Stimulated activated CD8-positive, alpha-beta memory T cell treated with anti-CD3 and anti-CD28 coated beads, Interleukin-12 subunit alpha, Interleukin-12 subunit beta, amount 100 ng/mL, for 24 hours (primary cell): ENCODE data around the gene PGGHG.
"Not testable (repeated sequence)": the region's sequence is repeated elsewhere in the genome, so short reads cannot be mapped to it uniquely, and the experiment has no call there.

ENCODE experiments used
- DNase-seq: peaks from one replicate; pipeline ENCODE4 v3.0.0-alpha.2; 2020; ENCODE audit errors: extremely low read depth

Gene PGGHG

GRCh38 chr11:313787-314553 is 25.0 kb downstream of the PGGHG start, which contains the start of gene IFITM1:
TSS of gene IFITM1 (plus strand) at chr11:314040. CDS start at chr11:314171, 131 bp downstream.
- no peak for DNase-seq

- not testable (repeated sequence) for DNase-seq
Observed at GRCh38 chr11:314554-314875, 25.6 kb downstream of the PGGHG start.

GRCh38 chr11:315051-315481 is 26.1 kb downstream of the PGGHG start:
- DNase-seq = no peak

- no peak for DNase-seq
Observed at GRCh38 chr11:315516-315994, 26.6 kb downstream of the PGGHG start.

GRCh38 chr11:316031-316701 is 27.2 kb downstream of the PGGHG start:
- DNase-seq = no peak

- no peak for DNase-seq
Observed at GRCh38 chr11:316891-317301, 28.0 kb downstream of the PGGHG start.

GRCh38 chr11:317668-318404 is 28.9 kb downstream of the PGGHG start:
- DNase-seq = not testable (repeated sequence)

GRCh38 chr11:318405-319120 is 29.6 kb downstream of the PGGHG start:
- not testable (repeated sequence) for DNase-seq

GRCh38 chr11:319121-319887 is 30.4 kb downstream of the PGGHG start:
- not testable (repeated sequence) for DNase-seq

GRCh38 chr11:319888-320273 is 31.0 kb downstream of the PGGHG start:
- DNase-seq = not testable (repeated sequence)

- no peak for DNase-seq
Observed at GRCh38 chr11:324156-324555, 35.2 kb downstream of the PGGHG start.

- DNase-seq = not testable (repeated sequence)
Observed at GRCh38 chr11:324593-325517, 35.9 kb downstream of the PGGHG start.

GRCh38 chr11:325796-326591 is 37.1 kb downstream of the PGGHG start:
- DNase-seq = no peak

GRCh38 chr11:326592-326841 is 37.6 kb downstream of the PGGHG start:
- no peak for DNase-seq

- DNase-seq = no peak
Observed at GRCh38 chr11:326842-327580, 38.1 kb downstream of the PGGHG start.

GRCh38 chr11:327581-327923 is 38.6 kb downstream of the PGGHG start:
- DNase-seq = no peak

GRCh38 chr11:328012-328411 is 39.1 kb downstream of the PGGHG start:
- DNase-seq = no peak

GRCh38 chr11:328516-329100 is 39.7 kb downstream of the PGGHG start:
- not testable (repeated sequence) for DNase-seq
